Osteocyte (in vitro differentiated cells): ENCODE data around the gene ANKDD1B. TPM values are rescaled to one million over a fixed set of nuclear protein-coding genes. Genes with fewer than 3 reads are reported as not detected.
A peak's percentile ranks its signal among the peaks of the same experiment; 100 is the strongest.

ENCODE experiments used
- DNase-seq: peaks from one replicate; pipeline ENCODE4 v3.0.0; 2021; ENCODE audit warnings: mixed read lengths; ENCODE audit not compliant: unreplicated experiment; ENCODE audit errors: extremely low spot score
- H3K27ac Mint-ChIP-seq: one replicate; pipeline ENCODE4 v1.8.0; 2021; ENCODE audit warnings: mild to moderate bottlenecking, mixed read lengths; ENCODE audit not compliant: unreplicated experiment
- H3K27me3 Mint-ChIP-seq: one replicate; pipeline ENCODE4 v1.8.0; 2021; ENCODE audit warnings: mixed read lengths; ENCODE audit not compliant: unreplicated experiment
- H3K36me3 Mint-ChIP-seq: one replicate; pipeline ENCODE4 v1.8.0; 2021; ENCODE audit warnings: mixed read lengths; ENCODE audit not compliant: unreplicated experiment
- H3K4me1 Mint-ChIP-seq: one replicate; pipeline ENCODE4 v1.8.0; 2021; ENCODE audit warnings: mixed read lengths; ENCODE audit not compliant: unreplicated experiment
- H3K4me3 Mint-ChIP-seq: one replicate; pipeline ENCODE4 v1.8.0; 2021; ENCODE audit warnings: mild to moderate bottlenecking, moderate library complexity, mixed read lengths; ENCODE audit not compliant: unreplicated experiment
- H3K9me3 Mint-ChIP-seq: one replicate; pipeline ENCODE4 v1.8.0; 2021; ENCODE audit warnings: mixed read lengths; ENCODE audit not compliant: unreplicated experiment
- CTCF ChIP-seq: fragments of 200-600 bp; sonication (generic); IDR thresholded peaks from 2 replicates; pipeline ENCODE4 v1.5.0; 2021; ENCODE audit warnings: antibody characterized with exemption, mild to moderate bottlenecking, moderate library complexity
- total RNA-seq: library from RNA; stranded (reverse); gene quantifications from 2 replicates; pipeline ENCODE4 v1.2.1, GENCODE V29; 2021

ANKDD1B gene
- total RNA-seq, 1 donor from 2014 or later, result 0.67 TPM

- TF ChIP-seq CTCF, result no peak
- Mint-ChIP-seq H3K36me3 (peaks cover 6% of the 10 kb centered on the region), H3K4me3 (no peak overlapping the region), H3K9me3 (no peaks in the 10 kb centered on the region), H3K4me1 (peaks cover 29% of the 10 kb centered on the region), H3K27me3 (no peaks in the 10 kb centered on the region), H3K27ac (no peak overlapping the region)
- DNase-seq, result no peak
Measured at GRCh38 chr5:75667586-75667985, 56.3 kb downstream of the ANKDD1B start.

- Mint-ChIP-seq H3K27ac (no peak overlapping the region), H3K9me3 (no peaks in the 10 kb centered on the region), H3K4me1 (peaks cover 29% of the 10 kb centered on the region), H3K36me3 (peaks cover 6% of the 10 kb centered on the region), H3K4me3 (no peak overlapping the region), H3K27me3 (no peaks in the 10 kb centered on the region)
- no peak for DNase-seq
- no peak for TF ChIP-seq CTCF
Measured at GRCh38 chr5:75668445-75668844, 57.2 kb downstream of the ANKDD1B start.

- Mint-ChIP-seq H3K27ac (no peak overlapping the region), H3K4me1 (peaks cover 26% of the 10 kb centered on the region), H3K36me3 (peaks cover 6% of the 10 kb centered on the region), H3K9me3 (no peaks in the 10 kb centered on the region), H3K27me3 (no peaks in the 10 kb centered on the region), H3K4me3 (no peak overlapping the region)
- no peak for TF ChIP-seq CTCF
- DNase-seq, result no peak
Measured at GRCh38 chr5:75668977-75669689, 57.9 kb downstream of the ANKDD1B start.

- DNase-seq, result no peak
- Mint-ChIP-seq H3K4me3 (no peak overlapping the region), H3K36me3 (peaks cover 6% of the 10 kb centered on the region), H3K9me3 (no peaks in the 10 kb centered on the region), H3K27ac (no peak overlapping the region), H3K27me3 (no peaks in the 10 kb centered on the region), H3K4me1 (peaks cover 22% of the 10 kb centered on the region)
- no peak for TF ChIP-seq CTCF
Measured at GRCh38 chr5:75670577-75670976, 59.3 kb downstream of the ANKDD1B start.

- Mint-ChIP-seq H3K9me3 (no peaks in the 10 kb centered on the region), H3K4me1 (peaks cover 22% of the 10 kb centered on the region), H3K27ac (peak overlapping the region; percentile 43), H3K36me3 (peaks cover 10% of the 10 kb centered on the region), H3K27me3 (no peaks in the 10 kb centered on the region), H3K4me3 (no peak overlapping the region)
- no peak for DNase-seq
- TF ChIP-seq CTCF, result no peak
Measured at GRCh38 chr5:75671506-75671905, 60.3 kb downstream of the ANKDD1B start.
